NCI-H345 (cell line): ENCODE measurements around the gene MMD.
"Not testable (repeated sequence)": the region's sequence is repeated elsewhere in the genome, so short reads cannot be mapped to it uniquely, and the experiment has no call there.

Source experiments
- DNase-seq: peaks from one replicate; lab custom pipeline; 2025; lab: John Stamatoyannopoulos, UW

Gene MMD

GRCh38 chr17:55443904-55444303 lies 22.3 kb upstream of the MMD start:
- no peak for DNase-seq

DNA sequence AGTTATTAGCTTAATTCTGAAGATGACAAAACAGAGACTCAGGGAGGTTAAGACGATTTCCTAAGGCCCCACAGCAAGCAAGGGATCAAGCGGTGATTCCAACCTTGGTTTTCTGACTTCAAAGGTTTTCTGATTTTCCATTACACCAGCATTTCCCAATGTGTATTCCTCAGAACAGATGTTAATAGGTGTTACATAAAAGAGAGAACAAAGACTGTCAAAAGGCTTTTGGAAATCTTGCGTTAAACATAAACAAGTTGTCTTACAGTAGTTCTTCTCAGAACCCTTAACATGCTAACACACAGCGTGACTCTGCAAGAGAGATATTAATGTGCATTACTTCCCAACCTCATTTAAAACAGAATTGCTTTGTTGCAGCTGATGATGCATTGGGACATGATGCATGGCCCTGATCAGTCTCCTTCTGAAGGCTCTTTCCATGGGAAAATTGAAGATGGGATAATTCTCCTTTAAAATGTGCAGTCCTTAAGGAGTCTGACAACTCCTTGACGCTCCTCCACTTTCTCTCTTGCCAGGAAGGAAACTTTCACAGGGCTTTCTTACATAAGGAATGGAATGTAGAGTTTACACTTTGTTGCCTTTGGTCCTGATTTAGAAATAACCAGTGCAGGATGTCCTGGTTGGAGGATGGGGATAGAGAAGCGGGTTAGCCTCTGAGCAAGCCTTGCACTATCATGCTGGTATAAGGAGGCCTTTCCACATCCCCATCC lies 21.5 kb upstream of the MMD start:
- no peak for DNase-seq

GRCh38 chr17:55442462-55442861 lies 20.8 kb upstream of the MMD start:
- no peak for DNase-seq

- DNase-seq: no peak
These were observed 19.9 kb upstream of the MMD start for GRCh38 chr17:55441544-55441943.

DNA sequence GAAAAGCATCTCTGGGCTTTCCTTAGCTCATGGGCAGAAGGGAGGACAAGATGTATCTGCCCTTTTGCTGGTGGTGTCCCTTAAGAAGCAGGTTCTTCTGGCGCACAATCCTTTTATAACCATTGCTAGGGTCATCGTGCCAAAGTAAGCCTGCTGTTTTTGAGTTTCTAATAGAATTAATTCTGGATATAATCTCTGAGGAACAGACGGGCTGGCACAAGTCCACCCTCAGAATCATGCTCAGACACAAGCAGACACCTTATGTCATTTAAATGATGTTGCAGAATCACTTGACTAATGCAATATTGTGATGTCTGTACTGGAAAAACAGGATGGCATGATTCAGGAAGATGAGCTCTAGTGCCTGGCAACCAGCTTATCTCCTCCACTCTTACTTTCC lies 18.8 kb upstream of the MMD start:
- DNase-seq: no peak

DNA sequence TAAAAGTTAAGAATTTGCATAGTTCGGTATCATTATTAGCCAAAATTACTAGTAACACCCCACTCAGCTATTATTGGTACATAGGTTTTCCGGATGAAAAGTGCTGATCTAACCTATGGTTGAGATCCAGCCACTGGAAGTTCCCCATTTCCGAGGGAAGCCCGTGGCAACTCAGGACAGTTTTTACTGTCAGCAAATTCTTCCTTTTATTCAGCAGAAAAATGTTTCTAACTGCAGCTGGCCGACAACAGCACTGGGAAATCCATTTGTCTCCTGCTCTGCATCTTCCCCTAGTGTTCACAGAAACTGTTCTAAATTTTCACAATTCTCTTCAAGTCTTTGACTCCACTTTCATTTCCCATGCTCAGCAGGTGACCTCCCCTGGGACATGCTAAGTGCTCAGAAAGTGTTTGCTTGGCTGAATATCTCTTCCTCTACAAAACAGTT lies 15.5 kb upstream of the MMD start:
- no peak for DNase-seq

GRCh38 chr17:55436224-55437158 lies 14.9 kb upstream of the MMD start:
- no peak for DNase-seq

DNA sequence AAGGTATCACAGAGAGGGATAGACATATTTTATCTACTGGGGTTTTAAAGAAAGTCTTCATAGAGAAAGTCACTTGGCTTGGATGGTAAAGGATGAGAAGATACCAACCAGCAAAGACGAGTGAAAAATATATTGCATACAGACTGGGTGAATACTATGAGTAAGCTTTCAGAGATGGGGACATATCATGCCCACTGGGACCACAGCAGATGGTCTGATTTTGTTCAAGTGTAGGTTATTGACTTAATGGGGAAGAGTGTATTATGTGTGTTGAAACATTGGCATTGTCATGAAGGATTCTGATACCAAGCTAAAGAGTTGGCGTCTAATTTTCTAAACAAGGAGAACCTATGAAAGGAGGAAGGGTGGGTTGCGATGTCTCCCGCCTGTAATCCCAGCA lies 13.8 kb upstream of the MMD start:
- no peak for DNase-seq

DNA sequence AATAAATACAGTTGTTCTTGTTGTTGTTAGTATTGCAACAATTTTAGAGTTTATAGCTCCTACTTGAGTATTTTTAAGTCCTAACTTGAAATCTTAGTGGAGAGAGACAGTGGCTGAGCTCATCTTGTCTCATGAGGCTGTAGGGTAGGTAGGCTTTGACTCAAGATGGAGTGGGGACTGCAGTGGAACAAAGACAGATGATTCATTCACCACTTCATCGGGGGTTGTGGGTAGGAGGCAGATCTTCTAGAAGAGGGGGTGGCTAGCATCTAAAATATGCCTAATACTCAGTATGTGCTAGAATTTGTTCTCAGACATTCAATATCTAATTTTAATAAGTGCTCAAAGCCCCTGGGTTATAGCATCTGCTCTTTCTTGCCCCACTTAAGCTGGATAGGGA lies 13.1 kb upstream of the MMD start:
- no peak for DNase-seq

DNA sequence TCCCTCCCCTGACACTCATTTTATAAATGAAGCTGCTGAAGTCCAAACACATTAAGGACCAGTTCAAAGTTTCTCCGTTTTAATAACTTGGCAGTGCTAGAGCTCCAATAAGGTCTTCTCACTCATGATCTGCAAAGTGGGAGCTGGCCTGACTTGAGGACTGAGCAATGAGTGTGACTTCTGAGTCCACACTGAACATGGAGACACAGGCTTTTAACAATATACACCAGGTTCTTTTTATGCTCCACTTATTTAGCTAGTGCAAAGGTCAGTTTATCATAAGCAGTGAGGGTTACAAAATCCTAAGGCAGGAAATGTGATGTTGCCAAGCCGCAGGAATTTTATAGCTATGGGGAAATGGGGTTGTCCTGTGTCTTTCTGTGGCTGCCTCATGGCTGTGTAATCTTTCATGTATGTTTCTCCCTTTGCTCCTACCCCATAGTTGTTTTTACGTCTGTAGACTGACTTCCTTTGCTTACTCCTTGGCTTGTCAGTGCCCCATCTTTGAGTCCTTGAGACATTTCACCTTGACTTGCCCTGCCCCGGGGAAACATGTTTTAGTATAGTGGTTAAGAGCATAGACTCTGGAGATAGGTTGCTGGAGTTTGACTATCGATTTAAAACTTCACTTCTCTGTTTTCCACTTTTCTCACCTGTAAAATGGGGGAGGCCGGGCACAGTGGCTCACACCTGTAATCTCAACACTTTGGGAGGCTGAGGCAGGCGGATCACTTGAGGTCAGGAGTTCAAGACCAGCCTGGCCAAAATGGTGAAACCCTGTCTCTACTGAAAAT lies 12.2 kb upstream of the MMD start:
- no peak for DNase-seq

- DNase-seq: no peak
These were observed 11.5 kb upstream of the MMD start for GRCh38 chr17:55433029-55433628.

GRCh38 chr17:55432358-55433028 lies 10.9 kb upstream of the MMD start:
- no peak for DNase-seq

GRCh38 chr17:55431914-55432313 lies 10.3 kb upstream of the MMD start:
- DNase-seq: not testable (repeated sequence)

DNA sequence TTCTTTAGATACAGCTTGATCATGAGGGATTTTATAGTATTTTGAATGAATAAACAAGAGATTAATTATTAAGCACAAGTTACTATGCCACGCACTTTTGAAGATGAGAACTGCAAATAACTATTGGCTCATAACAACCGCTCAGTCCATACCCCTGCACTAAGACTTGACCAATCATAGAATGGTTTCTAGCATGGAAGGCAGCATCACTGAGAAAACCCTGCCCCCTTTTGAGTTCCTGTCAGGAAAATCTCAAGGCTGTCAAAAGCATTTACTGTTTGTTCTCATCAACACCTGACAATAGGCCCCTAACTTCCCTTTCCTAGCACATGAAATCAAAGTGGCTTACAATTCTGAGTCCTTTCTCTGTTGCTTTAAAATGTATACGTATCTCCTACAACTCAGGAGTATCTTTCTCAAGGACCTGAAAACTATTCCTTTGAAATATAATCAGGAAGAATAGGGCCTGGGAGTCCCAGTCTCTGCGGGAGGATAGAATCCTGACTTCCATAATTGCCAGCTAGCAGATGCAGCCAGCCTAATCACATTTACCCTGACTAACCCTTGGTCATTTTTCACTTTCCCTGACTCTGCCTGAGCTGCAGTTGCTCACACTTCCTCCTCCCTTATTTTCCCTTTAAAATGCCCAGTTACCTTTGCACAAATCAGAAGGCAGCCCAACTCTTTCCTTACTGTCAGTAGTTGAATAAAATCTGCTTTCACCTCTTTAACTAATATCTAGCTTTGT lies 9.1 kb upstream of the MMD start:
- no peak for DNase-seq

GRCh38 chr17:55427587-55427882 lies 5.9 kb upstream of the MMD start:
- no peak for DNase-seq

DNA sequence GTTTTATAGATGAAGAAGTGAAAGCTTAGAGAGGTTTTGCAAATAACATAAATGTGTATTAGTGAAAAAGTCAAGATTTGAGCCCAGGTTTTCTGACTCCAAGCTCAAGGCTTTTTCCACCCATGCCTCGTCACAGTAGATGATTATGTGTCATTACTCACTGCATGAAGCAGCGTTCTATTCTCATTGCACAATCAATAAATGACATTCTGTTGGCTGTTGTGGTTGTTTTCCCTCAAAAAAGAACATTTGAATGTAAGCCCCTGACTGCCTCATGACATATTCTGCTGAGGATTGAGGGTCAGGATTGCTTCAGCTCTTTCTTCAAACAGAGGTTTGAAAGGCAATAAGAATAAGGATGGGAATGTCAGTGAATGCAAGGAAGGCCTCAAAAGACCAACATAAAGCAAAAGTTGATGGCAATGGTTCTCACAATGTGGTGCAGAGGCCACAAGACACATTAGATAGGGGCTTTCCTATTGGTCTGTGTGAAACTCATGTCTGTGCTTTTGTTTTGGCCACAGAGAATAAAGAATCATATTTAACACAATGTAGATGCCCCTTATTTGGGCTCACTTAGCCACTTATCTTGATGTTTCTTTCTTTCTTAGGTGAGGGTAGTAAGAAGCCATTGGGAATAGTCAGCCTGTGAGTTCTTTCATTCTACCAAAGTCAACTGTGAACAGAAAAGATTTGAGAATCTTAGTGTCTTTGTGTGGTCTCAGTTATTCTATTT lies 5.4 kb upstream of the MMD start:
- DNase-seq: no peak

GRCh38 chr17:55424893-55425540 lies 3.4 kb upstream of the MMD start:
- no peak for DNase-seq

- no peak for DNase-seq
These were observed 1.9 kb upstream of the MMD start for GRCh38 chr17:55423535-55423934.

- not testable (repeated sequence) for DNase-seq
These were observed 1.2 kb upstream of the MMD start for GRCh38 chr17:55422828-55423164.

DNA sequence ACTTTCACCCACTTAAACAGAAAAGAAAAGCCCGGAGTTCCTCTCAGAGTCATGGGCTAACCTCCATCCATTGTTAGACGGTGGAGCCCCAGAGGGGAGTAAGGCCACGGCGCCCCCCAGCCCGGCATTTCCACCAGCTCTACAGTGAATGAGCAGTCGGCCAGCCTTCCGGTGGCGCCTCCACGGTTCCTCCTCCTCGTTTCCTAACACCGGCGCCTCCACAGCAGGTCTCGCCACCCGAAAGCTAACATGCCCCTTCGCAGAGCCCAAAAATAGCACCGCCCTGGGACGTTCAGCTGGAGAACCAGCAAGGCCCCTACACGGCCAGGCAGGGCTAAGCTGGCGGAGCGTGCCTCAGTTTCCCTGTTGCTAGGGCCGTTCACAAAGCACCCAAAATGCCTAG lies 858 bp downstream of the MMD start:
- peak; percentile 40 for DNase-seq
